ENCODE data around the gene IGFBP5. TPM values are rescaled to one million over a fixed set of nuclear protein-coding genes. Genes with fewer than 3 reads are reported as not detected.
A peak's percentile ranks its signal among the peaks of the same experiment; 100 is the strongest.

Gene IGFBP5
- total and polyA plus RNA-seq, 2 donors (not counting 1 experiment from before 2014, with no cell fraction given), result not detected

DNA sequence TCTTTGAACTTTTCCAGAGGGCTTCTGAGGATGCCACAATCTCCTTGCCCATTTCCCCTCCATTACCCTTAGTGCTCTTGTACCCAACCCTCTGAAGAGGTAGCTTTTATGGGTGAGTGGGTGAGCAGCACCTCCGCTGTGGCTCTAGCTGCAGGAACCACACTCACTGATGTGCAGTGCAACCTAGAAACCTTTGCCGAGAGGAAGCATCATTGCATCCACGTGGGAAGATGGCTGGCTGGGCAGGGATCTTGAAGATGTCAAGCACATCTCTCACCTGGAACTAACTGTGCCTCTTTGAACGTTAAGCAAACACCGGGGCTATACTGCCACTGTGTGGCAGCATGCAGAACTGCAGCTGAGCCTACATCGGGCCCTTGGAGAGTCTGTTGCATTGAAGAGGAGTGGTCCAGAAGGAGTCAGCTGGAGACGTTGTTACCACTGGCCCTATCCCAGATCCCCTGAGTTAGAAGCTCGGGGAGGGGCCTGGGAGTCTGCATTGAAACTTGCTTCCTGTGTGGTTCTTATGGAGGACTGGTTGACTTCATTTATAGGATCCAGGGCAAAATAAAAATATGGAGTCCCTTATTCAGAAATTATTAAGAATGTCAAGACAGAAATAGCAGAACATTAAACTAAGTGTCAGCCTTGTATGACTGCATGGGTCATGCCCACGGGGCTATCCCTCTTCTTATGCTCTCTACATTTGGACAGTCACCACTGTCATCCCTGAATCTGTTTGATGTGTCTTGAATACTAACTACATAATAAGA lies 28.7 kb downstream of the IGFBP5 start:
- no peaks in the 10 kb centered on the region for H3K4me1 ChIP-seq (ENCODE audit: control insufficient read depth in 2 of 2, insufficient read depth in 2 of 2, low read length in 2 of 2)
- peaks cover 0 to 17% (median 1%) of the 10 kb centered on the region in 4 experiments for H3K27me3 ChIP-seq (replicated peaks in 1 of 4; ENCODE audit: control extremely low read depth in 1 of 4, control insufficient read depth in 3 of 4, insufficient read depth in 4 of 4, low read length in 3 of 4)
- ChIA-PET CTCF (interaction anchor here (0.8 to 4.0 kb wide), 10 partner anchors 9 to 645 kb away, joined by 3 to 32 read pairs (median 6); no protein-coding TSS in a partner anchor), POLR2A (no interaction called here)
- no peaks in the 10 kb centered on the region for H3K79me2 ChIP-seq (ENCODE audit: control insufficient read depth, insufficient read depth, low read length)
- no peaks in the 10 kb centered on the region for H3K4me1 Mint-ChIP-seq
- intact Hi-C loops (cut with micrococcal nuclease), result no loop called here
- ATAC-seq (ENCODE audit: low read depth) (peak; percentile 86), DNase-seq (peak; percentile 71)
- no peaks in the 10 kb centered on the region for H3K9me3 ChIP-seq (ENCODE audit: control extremely low read depth in 1 of 3, control insufficient read depth in 2 of 3, insufficient read depth in 1 of 3, low read length in 2 of 3)
- WGBS (ENCODE audit: insufficient coverage), result 15% methylated on average over 6 of the region's 9 CpGs
- H3K4me2 ChIP-seq (replicated peaks; ENCODE audit: low read depth, low read length, poor library complexity, severe bottlenecking), result no peak overlapping the region
- no peak overlapping the region for H3K9ac ChIP-seq (ENCODE audit: low read length)
- H3K27ac Mint-ChIP-seq, result no peak overlapping the region
- no peak overlapping the region for H3K27ac ChIP-seq (ENCODE audit: low read length in 2 of 2)
- no peaks in the 10 kb centered on the region for H3K9me3 Mint-ChIP-seq (ENCODE audit: insufficient read depth)
- H3K36me3 ChIP-seq (replicated peaks in 1 of 2; ENCODE audit: control extremely low read depth in 1 of 2, control insufficient read depth in 1 of 2, extremely low read depth in 1 of 2, insufficient read depth in 2 of 2, low read length in 1 of 2), result no peaks in the 10 kb centered on the region
- H3K4me3 ChIP-seq (ENCODE audit: control extremely low read depth in 1 of 5, extremely low read depth in 1 of 5, insufficient read depth in 1 of 5, low read depth in 2 of 5, low read length in 4 of 5), result no peak overlapping the region
- no peak overlapping the region for H3K4me3 Mint-ChIP-seq
- no peak for TF ChIP-seq EZH2 (IDR thresholded peaks at IDR 0.05; ENCODE audit: borderline replicate concordance, insufficient read depth, low read depth, low read length, poor library complexity, severe bottlenecking)
- TF ChIP-seq, protein P1, sequence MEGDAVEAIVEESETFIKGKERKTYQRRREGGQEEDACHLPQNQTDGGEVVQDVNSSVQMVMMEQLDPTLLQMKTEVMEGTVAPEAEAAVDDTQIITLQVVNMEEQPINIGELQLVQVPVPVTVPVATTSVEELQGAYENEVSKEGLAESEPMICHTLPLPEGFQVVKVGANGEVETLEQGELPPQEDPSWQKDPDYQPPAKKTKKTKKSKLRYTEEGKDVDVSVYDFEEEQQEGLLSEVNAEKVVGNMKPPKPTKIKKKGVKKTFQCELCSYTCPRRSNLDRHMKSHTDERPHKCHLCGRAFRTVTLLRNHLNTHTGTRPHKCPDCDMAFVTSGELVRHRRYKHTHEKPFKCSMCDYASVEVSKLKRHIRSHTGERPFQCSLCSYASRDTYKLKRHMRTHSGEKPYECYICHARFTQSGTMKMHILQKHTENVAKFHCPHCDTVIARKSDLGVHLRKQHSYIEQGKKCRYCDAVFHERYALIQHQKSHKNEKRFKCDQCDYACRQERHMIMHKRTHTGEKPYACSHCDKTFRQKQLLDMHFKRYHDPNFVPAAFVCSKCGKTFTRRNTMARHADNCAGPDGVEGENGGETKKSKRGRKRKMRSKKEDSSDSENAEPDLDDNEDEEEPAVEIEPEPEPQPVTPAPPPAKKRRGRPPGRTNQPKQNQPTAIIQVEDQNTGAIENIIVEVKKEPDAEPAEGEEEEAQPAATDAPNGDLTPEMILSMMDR (IDR thresholded peaks at IDR 0.05), result peak; percentile 98
- no peak overlapping the region for H2AFZ ChIP-seq (ENCODE audit: insufficient read depth, low read depth, low read length, poor library complexity, severe bottlenecking)
- peaks cover 34% of the 10 kb centered on the region for H3K27me3 Mint-ChIP-seq
- H4K20me1 ChIP-seq (ENCODE audit: control insufficient read depth, insufficient read depth, low read length, poor library complexity, severe bottlenecking), result no peaks in the 10 kb centered on the region

DNA sequence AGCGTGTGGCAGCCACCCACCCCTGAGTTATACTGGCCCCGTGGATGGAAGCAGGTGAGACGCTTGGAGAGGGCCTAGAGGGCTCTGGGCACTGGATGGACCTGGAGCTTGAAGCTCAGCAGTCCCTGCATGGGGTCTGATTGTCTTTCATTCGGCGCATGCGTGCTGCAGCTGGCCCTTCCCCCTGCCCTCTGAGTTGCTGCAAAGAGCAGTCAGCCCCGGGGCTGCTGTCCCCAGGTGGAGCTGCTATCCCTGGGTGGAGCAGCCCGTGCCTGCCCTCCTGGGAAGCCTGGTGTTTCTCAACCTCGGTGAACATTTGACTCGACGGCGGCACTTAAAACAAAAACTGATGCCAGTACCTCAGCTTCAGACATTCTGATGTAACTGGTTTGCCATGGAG lies 29.6 kb downstream of the IGFBP5 start:
- H3K27me3 Mint-ChIP-seq, result peaks cover 29% of the 10 kb centered on the region
- H3K27me3 ChIP-seq (replicated peaks in 1 of 4; ENCODE audit: control extremely low read depth in 1 of 4, control insufficient read depth in 3 of 4, insufficient read depth in 4 of 4, low read length in 3 of 4), result peaks cover 0 to 15% (median 1%) of the 10 kb centered on the region in 4 experiments
- ATAC-seq (ENCODE audit: low read depth), result no peak
- H3K9me3 Mint-ChIP-seq (ENCODE audit: insufficient read depth), result no peaks in the 10 kb centered on the region
- no peaks in the 10 kb centered on the region for H3K4me1 Mint-ChIP-seq
- DNase-seq, result no peak
- no peak overlapping the region for H3K4me3 Mint-ChIP-seq
- no peaks in the 10 kb centered on the region for H4K20me1 ChIP-seq (ENCODE audit: control insufficient read depth, insufficient read depth, low read length, poor library complexity, severe bottlenecking)
- 75% methylated on average over 12 of the region's 12 CpGs for WGBS (ENCODE audit: insufficient coverage)
- no peak overlapping the region for H3K27ac ChIP-seq (ENCODE audit: low read length in 2 of 2)
- H3K4me2 ChIP-seq (replicated peaks; ENCODE audit: low read depth, low read length, poor library complexity, severe bottlenecking), result no peak overlapping the region
- H3K36me3 ChIP-seq (replicated peaks in 1 of 2; ENCODE audit: control extremely low read depth in 1 of 2, control insufficient read depth in 1 of 2, extremely low read depth in 1 of 2, insufficient read depth in 2 of 2, low read length in 1 of 2), result no peaks in the 10 kb centered on the region
- H3K4me1 ChIP-seq (ENCODE audit: control insufficient read depth in 2 of 2, insufficient read depth in 2 of 2, low read length in 2 of 2), result no peaks in the 10 kb centered on the region
- no peak overlapping the region for H3K27ac Mint-ChIP-seq
- no peak overlapping the region for H3K4me3 ChIP-seq (ENCODE audit: control extremely low read depth in 1 of 5, extremely low read depth in 1 of 5, insufficient read depth in 1 of 5, low read depth in 2 of 5, low read length in 4 of 5)
- TF ChIP-seq EZH2 (IDR thresholded peaks at IDR 0.05; ENCODE audit: borderline replicate concordance, insufficient read depth, low read depth, low read length, poor library complexity, severe bottlenecking), result no peak
- TF ChIP-seq, protein P1 (IDR thresholded peaks at IDR 0.05), result no peak
- H3K79me2 ChIP-seq (ENCODE audit: control insufficient read depth, insufficient read depth, low read length), result no peaks in the 10 kb centered on the region
- POLR2A ChIA-PET, result no interaction called here
- H2AFZ ChIP-seq (ENCODE audit: insufficient read depth, low read depth, low read length, poor library complexity, severe bottlenecking), result no peak overlapping the region
- no peak overlapping the region for H3K9ac ChIP-seq (ENCODE audit: low read length)
- CTCF ChIA-PET, result interaction anchor here (1.4 to 4.0 kb wide), 5 partner anchors 12 to 1048 kb away, joined by 3 to 32 read pairs (median 8); no protein-coding TSS in a partner anchor
- H3K9me3 ChIP-seq (ENCODE audit: control extremely low read depth in 1 of 3, control insufficient read depth in 2 of 3, insufficient read depth in 1 of 3, low read length in 2 of 3), result no peaks in the 10 kb centered on the region
- intact Hi-C loops (cut with micrococcal nuclease), result no loop called here

Measured in B cell (primary cell).